GM12891 (cell line): ENCODE measurements around the gene PIP4K2C.

Experiments used
- POLR2A ChIP-seq: IDR thresholded peaks from 2 replicates; pipeline ENCODE4 v1.6.1; 2011; ENCODE audit warnings: low read depth, low read length, control low read depth
- POLR2AphosphoS5 ChIP-seq: IDR thresholded peaks from 2 replicates; pipeline ENCODE4 v1.6.1; 2011; ENCODE audit warnings: low read depth, low read length, control low read depth
- TAF1 ChIP-seq: IDR thresholded peaks from 2 replicates; pipeline ENCODE4 v1.6.1; 2011; ENCODE audit warnings: low read depth, low read length, control low read depth

- TF ChIP-seq POLR2A: no peak
- no peak for TF ChIP-seq POLR2AphosphoS5
- TF ChIP-seq TAF1: no peak
Observed at GRCh38 chr12:57548013-57548315, 43.0 kb upstream of the PIP4K2C start.
